GM23248 (cell line): Measurements from ENCODE around the gene OR10J4.

Experiments
- EZH2 ChIP-seq: fragments of 200-600 bp; sonication (generic); IDR thresholded peaks from 2 replicates; pipeline ENCODE4 v1.6.1; 2018; ENCODE audit warnings: antibody characterized with exemption, mild to moderate bottlenecking; ENCODE audit not compliant: insufficient read depth, poor library complexity, severe bottlenecking
- EZH2phosphoT487 ChIP-seq: fragments of 200-600 bp; sonication (generic); IDR thresholded peaks from 2 replicates; pipeline ENCODE4 v1.6.1; 2018; ENCODE audit warnings: antibody characterized with exemption, moderate library complexity, mild to moderate bottlenecking, low read depth; ENCODE audit not compliant: insufficient read depth

DNA sequence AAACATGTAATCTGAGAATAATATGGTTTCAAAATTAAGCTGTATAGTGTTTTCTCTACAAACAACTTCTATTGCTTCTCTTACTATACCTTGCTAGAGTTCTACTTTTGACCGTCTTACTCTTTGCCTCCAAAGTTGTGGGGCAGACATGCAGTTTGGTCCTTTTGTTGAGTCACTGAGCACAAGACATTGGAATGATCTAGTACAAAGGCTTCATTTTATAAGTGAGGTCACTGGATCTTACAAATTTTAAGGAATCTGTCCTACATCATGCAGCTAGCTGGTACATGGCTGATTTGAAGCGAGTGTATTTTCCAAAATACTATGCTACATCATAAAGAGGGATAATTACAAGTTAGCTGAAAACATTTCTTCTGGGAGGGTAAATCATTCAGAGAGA, 36.3 kb downstream of the OR10J4 start:
- TF ChIP-seq EZH2phosphoT487 (no peak), EZH2 (no peak)
